Psoas muscle (tissue), 8 donors: Measurements from ENCODE around the gene HNRNPL. TPM values are rescaled to one million over a fixed set of nuclear protein-coding genes. Genes with fewer than 3 reads are reported as not detected.

Experiments used
- ATAC-seq, 4 donors: fragments of 200-7000 bp; cut with Tn5 transposase; one replicate each; pipeline ENCODE4 v1.9.1; 2020; ENCODE audit warnings: moderate library complexity in 3 of 4, mild to moderate bottlenecking in 2 of 4
- DNase-seq, 2 donors: peaks; one replicate each; pipeline ENCODE4 v3.0.0-alpha.2; 2020
- H3K27ac ChIP-seq: fragments of 200-600 bp; one replicate; pipeline ENCODE4 v1.8.0; 2022
- H3K27me3 ChIP-seq, 3 donors: fragments of 200-600 bp in 1 of 3; one replicate each; pipeline versions ENCODE4 v1.6.1 to v1.8.0; 2013 to 2022; ENCODE audit warnings: low read length in 2 of 3, mild to moderate bottlenecking in 2 of 3, moderate library complexity in 1 of 3; ENCODE audit not compliant: insufficient read depth in 3 of 3
- H3K36me3 ChIP-seq, 2 donors: fragments of 200-600 bp in 1 of 2; one replicate each; pipeline versions ENCODE4 v1.6.1 to v1.8.0; 2013 to 2022; ENCODE audit warnings: low read depth in 1 of 2, mild to moderate bottlenecking in 1 of 2, moderate library complexity in 1 of 2; ENCODE audit not compliant: insufficient read depth in 1 of 2
- H3K4me1 ChIP-seq: fragments of 200-600 bp; one replicate; pipeline ENCODE4 v1.8.0; 2022
- H3K4me3 ChIP-seq: fragments of 200-600 bp; one replicate; pipeline ENCODE4 v1.8.0; 2022; ENCODE audit warnings: mild to moderate bottlenecking
- H3K9me3 ChIP-seq: fragments of 200-600 bp; one replicate; pipeline ENCODE4 v1.8.0; 2022
- WGBS, 3 donors: extraction: QIAGEN DNeasy Blood & Tissue Kit; methylation state at CpG; one replicate each; pipeline versions ENCODE4 v1.1.6 to v1.1.7; 2013; 5-methylcytosine and 5-hydroxymethylcytosine counted together
- intact Hi-C, 2 donors: fragments of 100-400 bp; cut with DNase I; formaldehyde crosslinking; loops; one replicate each; pipeline versions ENCODE4 v1.11.0 to v1.14.2; 2022
- polyA plus RNA-seq, 3 donors: library from polyadenylated mRNA; stranded (reverse); fragments of 200-250 nt; gene quantifications; one replicate each; pipeline ENCODE4 v1.2.3, GENCODE V29; 2013
- total RNA-seq, 4 donors: library from RNA; stranded (reverse); fragmentation: NEBNext Ultra II Directional in 2 of 4; extraction: Animal tissue kit (Norgen Biotek cat#: 25700) in 2 of 4; gene quantifications; one replicate each; pipeline versions ENCODE4 v1.2.1 to v1.2.4, GENCODE V29; 2021 to 2023
- TF ChIP-seq, protein P1 (sequence below): fragments of 200-600 bp; IDR thresholded peaks from one replicate; pipeline ENCODE4 v1.8.0; 2022; ENCODE audit warnings: antibody characterized with exemption
- donor health status: healthy with polysubstance abuse.
- donor health status: DM: no; HTN: no; CAD: no; lungs with moderate emphysema.
- donor health status: Bipolar disorder and iron deficiency.
- donor health status: healthy.
- donor health status: DM: yes; HTN: yes; CAD: no.
- donor health status: DM: no; HTN: no; CAD: no.
- donor health status: DM: no; HTN: no; CAD: no.
- donor health status: DM: yes; HTN: yes; CAD: no.

The HNRNPL gene
- total and polyA plus RNA-seq, 7 donors = 109 to 229 (median 191) TPM

DNA sequence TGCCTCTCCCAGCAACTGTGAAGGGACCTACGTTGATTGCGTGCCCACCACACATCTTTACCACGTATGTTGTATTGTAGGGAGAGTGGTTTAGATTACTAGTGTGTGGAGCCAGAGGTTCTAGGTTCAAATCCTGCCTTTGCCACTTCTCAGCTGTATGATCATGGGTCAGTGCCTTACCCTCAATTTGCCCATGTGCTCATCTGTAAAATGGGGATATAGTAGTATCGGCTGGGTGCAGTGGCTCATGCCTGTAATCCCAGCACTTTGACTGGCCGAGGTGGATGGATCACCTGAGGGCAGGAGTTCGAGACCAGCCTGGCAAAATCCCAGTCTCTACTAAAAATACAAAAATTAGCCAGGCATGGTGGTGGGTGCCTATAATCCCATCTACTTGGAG lies 36.5 kb downstream of the HNRNPL start:
- Histone ChIP-seq H3K27ac (no peak overlapping the region), H3K27me3 (no peaks in the 10 kb centered on the region), H3K36me3 (peaks cover 0 to 39% of the 10 kb centered on the region in 2 donors), H3K4me1 (no peaks in the 10 kb centered on the region), H3K4me3 (no peak overlapping the region), H3K9me3 (no peaks in the 10 kb centered on the region)
- TF ChIP-seq, protein P1, sequence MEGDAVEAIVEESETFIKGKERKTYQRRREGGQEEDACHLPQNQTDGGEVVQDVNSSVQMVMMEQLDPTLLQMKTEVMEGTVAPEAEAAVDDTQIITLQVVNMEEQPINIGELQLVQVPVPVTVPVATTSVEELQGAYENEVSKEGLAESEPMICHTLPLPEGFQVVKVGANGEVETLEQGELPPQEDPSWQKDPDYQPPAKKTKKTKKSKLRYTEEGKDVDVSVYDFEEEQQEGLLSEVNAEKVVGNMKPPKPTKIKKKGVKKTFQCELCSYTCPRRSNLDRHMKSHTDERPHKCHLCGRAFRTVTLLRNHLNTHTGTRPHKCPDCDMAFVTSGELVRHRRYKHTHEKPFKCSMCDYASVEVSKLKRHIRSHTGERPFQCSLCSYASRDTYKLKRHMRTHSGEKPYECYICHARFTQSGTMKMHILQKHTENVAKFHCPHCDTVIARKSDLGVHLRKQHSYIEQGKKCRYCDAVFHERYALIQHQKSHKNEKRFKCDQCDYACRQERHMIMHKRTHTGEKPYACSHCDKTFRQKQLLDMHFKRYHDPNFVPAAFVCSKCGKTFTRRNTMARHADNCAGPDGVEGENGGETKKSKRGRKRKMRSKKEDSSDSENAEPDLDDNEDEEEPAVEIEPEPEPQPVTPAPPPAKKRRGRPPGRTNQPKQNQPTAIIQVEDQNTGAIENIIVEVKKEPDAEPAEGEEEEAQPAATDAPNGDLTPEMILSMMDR = no peak
- DNase-seq (no peak), ATAC-seq (peak in 1 of 4 donors; percentile 2)
- WGBS, 3 donors = 86 to 92% (median 91%) methylated on average over 6 of the region's 6 CpGs
- intact Hi-C loops = no loop called here

DNA sequence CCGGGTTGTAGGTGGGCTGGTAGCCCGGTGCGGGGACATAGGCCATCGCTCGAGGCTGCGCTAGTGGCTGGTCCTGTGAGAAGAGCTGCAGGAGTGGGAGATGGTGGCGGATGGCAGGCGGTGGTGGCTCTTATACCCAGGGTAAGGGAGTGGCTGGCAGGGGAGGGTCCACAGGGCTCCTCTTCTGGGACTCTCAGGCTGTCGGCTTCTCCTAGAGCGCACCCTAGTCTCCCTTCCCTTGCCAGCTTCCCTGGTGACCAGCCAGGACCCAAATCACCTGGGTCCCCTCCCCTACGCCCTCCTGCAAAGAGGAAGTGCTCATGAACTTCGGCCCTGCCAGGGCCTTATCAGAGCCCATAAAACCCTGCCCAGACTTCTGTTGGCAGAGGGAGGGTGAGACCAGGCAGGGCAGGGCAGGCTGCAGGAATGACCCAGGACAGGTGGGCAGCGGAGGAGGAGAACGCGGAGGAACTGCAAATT lies 36.9 kb downstream of the HNRNPL start, which contains the start of gene LGALS4:
Gene LGALS4 (minus strand): TSS at position 105 of the 480 bp plus-strand sequence. CDS start 59 bp downstream, at position 46.
- intact Hi-C loops = no loop called here
- TF ChIP-seq, protein P1 = no peak
- WGBS, 3 donors = 84 to 89% (median 86%) methylated on average over 15 of the region's 15 CpGs
- Histone ChIP-seq H3K27me3 (no peaks in the 10 kb centered on the region), H3K4me1 (no peaks in the 10 kb centered on the region), H3K4me3 (no peak within 1 kb of the TSS), H3K9me3 (no peaks in the 10 kb centered on the region), H3K36me3 (peaks cover 0 to 35% of the 10 kb centered on the region in 2 donors), H3K27ac (no peak within 1 kb of the TSS)
- DNase-seq (no peak), ATAC-seq (peak in 3 of 4 donors; percentile 29 to 34 (median 33))

DNA sequence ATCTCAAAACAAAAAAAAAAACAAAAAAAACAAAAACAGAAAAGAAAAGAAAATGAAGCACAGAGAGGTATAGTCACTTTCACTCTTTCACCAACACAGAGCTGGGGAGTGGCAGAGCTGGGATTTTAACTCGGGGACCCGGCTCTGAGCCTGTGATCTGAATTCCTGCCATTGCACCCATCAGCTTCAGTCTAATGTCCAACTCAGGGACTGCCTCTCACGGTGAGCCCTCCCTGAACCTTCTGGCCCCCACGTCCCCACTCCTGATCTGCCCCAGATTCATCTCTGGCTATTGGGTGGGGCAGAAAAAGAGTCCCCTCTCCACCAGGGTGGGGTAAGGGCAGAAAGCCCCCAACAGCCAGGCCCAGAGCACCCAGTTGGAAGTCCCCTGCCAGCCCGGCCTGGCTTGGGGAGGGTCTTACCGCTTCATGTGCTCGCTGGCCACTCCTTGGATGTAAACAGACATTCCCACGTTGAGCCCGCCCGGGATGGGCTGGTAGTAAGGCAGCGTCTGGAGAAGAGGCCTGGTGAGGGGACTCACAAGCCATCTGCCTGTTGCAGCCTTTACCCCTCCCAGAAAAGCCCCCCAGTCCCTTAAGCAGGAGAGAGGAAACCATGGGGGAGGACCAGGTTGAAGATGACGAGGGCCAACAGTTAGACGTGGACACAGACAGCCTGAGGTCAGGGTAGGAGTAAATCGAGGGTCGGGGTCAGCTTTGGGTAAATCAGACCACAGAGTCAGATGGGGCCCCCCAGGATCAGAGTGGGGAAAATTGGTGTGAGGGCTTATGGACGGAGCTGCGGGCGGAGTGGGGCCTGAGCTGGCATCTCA lies 37.6 kb downstream of the HNRNPL start:
- Histone ChIP-seq H3K27ac (no peak overlapping the region), H3K27me3 (no peaks in the 10 kb centered on the region), H3K9me3 (no peaks in the 10 kb centered on the region), H3K36me3 (peaks cover 0 to 29% of the 10 kb centered on the region in 2 donors), H3K4me1 (no peaks in the 10 kb centered on the region), H3K4me3 (no peak overlapping the region)
- TF ChIP-seq, protein P1 = no peak
- ATAC-seq = no peak
- no peak for DNase-seq
- intact Hi-C loops = no loop called here
- 75 to 84% (median 77%) methylated on average over 15 to 18 of the region's 18 CpGs for WGBS, 3 donors

DNA sequence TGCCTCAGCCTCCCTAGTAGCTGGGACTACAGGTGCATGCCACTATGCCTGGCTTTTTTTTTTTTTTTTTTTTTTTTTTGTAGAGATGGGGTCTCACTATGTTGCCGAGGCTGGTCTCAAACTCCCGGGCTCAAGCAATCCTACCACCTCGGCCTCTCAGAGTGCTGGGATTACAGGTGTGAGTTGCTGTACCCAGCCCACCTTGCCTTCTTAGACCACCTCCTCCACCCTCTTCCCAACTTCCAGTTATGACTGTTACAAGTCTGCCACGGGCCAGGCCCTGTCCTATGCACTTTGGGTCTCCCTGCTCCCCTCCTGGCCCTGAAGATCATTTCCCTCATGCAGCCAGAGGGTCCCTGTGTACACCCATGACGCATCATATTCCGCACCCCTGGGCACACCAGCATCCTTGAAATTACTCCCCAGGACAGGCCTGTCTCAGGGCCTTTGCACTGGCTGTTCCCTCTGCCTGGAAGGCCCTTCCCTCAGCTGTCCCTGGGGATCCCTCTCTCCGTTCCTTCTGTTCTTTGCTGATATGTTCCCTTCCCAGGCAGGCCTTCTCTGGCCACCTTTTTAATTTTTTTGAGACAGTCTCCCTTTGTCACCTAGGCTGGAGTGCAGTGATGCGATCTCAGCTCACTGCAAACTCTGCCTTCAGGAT lies 40.1 kb downstream of the HNRNPL start:
- Histone ChIP-seq H3K36me3 (peaks cover 0 to 4% of the 10 kb centered on the region in 2 donors), H3K4me3 (no peak overlapping the region), H3K27ac (no peak overlapping the region), H3K27me3 (no peaks in the 10 kb centered on the region), H3K9me3 (no peaks in the 10 kb centered on the region), H3K4me1 (no peaks in the 10 kb centered on the region)
- ATAC-seq (no peak), DNase-seq (no peak)
- intact Hi-C loops = no loop called here
- TF ChIP-seq, protein P1 = no peak
- WGBS, 3 donors = 94 to 98% (median 95%) methylated on average over 7 to 8 of the region's 8 CpGs
